Caco-2 (cell line): ENCODE data around the gene PPME1. TPM values are rescaled to one million over a fixed set of nuclear protein-coding genes. Genes with fewer than 3 reads are reported as not detected.

ENCODE experiments used
- BruUV-seq: library from RNA; stranded (reverse); fragments of 400-500 nt; replicated peaks from 2 replicates; lab custom pipeline; 2021; lab: Mats Ljungman, UMichigan
- CTCF ChIA-PET: fragments of 300-600 bp; sonication (Branson Sonifier 250); formaldehyde crosslinking; loops from one replicate; lab custom pipeline; 2022; ENCODE audit warnings: antibody characterized with exemption; lab: Charles Lee
- POLR2A ChIA-PET: fragments of 300-600 bp; sonication (Branson Sonifier 250); formaldehyde crosslinking; loops from one replicate; lab custom pipeline; 2022; ENCODE audit warnings: antibody characterized with exemption; lab: Charles Lee
- DNase-seq, 2 experiments: peaks; one replicate each; pipeline versions ENCODE4 v3.0.0 to v3.0.0-alpha.2; 2020 to 2022
- H3K27me3 ChIP-seq: replicated peaks from 2 replicates; pipeline ENCODE4 v1.6.0; 2011; ENCODE audit warnings: low read length; ENCODE audit not compliant: control insufficient read depth, insufficient read depth
- H3K36me3 ChIP-seq: 2 replicates; pipeline ENCODE4 v1.5.1; 2011; ENCODE audit warnings: low read length; ENCODE audit not compliant: control insufficient read depth, insufficient read depth
- H3K4me1 ChIP-seq: fragments of 250-450 bp; sonication (Bioruptor Pico); 2 replicates; pipeline ENCODE4 v1.5.1; 2020; ENCODE audit warnings: mild to moderate bottlenecking
- H3K4me3 ChIP-seq: 2 replicates; pipeline ENCODE4 v1.5.1; 2011; ENCODE audit warnings: low read depth, mild to moderate bottlenecking, control low read depth, low read length
- H3K9me3 ChIP-seq: fragments of 250-450 bp; sonication (Bioruptor Pico); 2 replicates; pipeline ENCODE4 v1.5.1; 2020; ENCODE audit warnings: mild to moderate bottlenecking, moderate library complexity
- H3K27ac Mint-ChIP-seq: one replicate; pipeline ENCODE4 v1.8.0; 2022; ENCODE audit warnings: mixed read lengths; ENCODE audit not compliant: unreplicated experiment
- H3K27me3 Mint-ChIP-seq: one replicate; pipeline ENCODE4 v1.8.0; 2022; ENCODE audit warnings: mixed read lengths; ENCODE audit not compliant: insufficient read depth, unreplicated experiment
- H3K36me3 Mint-ChIP-seq: one replicate; pipeline ENCODE4 v1.8.0; 2022; ENCODE audit warnings: mild to moderate bottlenecking, mixed read lengths; ENCODE audit not compliant: insufficient read depth, unreplicated experiment
- H3K4me1 Mint-ChIP-seq: one replicate; pipeline ENCODE4 v1.8.0; 2022; ENCODE audit warnings: low read depth, mixed read lengths; ENCODE audit not compliant: unreplicated experiment
- H3K4me3 Mint-ChIP-seq: one replicate; pipeline ENCODE4 v1.8.0; 2022; ENCODE audit warnings: mild to moderate bottlenecking, moderate library complexity, mixed read lengths; ENCODE audit not compliant: unreplicated experiment
- H3K9me3 Mint-ChIP-seq: one replicate; pipeline ENCODE4 v1.8.0; 2022; ENCODE audit warnings: mixed read lengths; ENCODE audit not compliant: unreplicated experiment
- intact Hi-C: fragments of 100-400 bp; cut with micrococcal nuclease; formaldehyde crosslinking; loops from one replicate; pipeline ENCODE4 v1.10.0; 2022; ENCODE audit not compliant: unreplicated experiment
- total RNA-seq: library from RNA; stranded (reverse); gene quantifications from 2 replicates; pipeline ENCODE4 v1.2.3, GENCODE V29; 2022
- TF ChIP-seq, protein P1 (sequence below), 2 experiments: fragments of 200-600 bp in 1 of 2; IDR thresholded peaks; 1 replicate in 1 of 2; 2 replicates in 1 of 2; pipeline versions ENCODE4 v1.5.1 to v1.8.0; 2011 to 2022; ENCODE audit warnings: antibody characterized with exemption in 1 of 2, control low read depth in 1 of 2, inconsistent platforms in 1 of 2, low read depth in 1 of 2, low read length in 1 of 2, mild to moderate bottlenecking in 1 of 2, moderate library complexity in 1 of 2; ENCODE audit not compliant: insufficient read depth in 1 of 2, severe bottlenecking in 1 of 2, unreplicated experiment in 1 of 2

PPME1 gene
- total RNA-seq, 1 experiment from 2014 or later = 109 TPM

DNA sequence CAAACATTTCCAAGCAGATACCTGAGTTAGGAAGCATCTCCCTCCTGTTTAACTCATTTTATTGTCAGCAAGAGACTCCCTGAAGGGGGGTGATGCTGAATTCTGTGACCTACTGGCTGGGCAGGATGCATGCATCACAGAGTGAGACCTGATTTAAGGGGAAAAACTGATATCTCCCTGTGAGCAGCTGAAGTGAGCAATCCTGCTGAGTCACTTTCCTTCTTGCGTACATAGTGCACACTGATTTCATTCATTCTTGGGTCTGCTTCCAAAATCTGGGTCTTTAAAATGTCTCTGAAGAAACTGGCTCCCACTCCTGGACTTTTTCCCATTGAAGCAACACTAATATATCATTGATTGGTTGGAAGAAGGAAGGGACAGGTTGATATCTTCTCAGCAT, 117.1 kb downstream of the PPME1 start:
- TF ChIP-seq, protein P1, sequence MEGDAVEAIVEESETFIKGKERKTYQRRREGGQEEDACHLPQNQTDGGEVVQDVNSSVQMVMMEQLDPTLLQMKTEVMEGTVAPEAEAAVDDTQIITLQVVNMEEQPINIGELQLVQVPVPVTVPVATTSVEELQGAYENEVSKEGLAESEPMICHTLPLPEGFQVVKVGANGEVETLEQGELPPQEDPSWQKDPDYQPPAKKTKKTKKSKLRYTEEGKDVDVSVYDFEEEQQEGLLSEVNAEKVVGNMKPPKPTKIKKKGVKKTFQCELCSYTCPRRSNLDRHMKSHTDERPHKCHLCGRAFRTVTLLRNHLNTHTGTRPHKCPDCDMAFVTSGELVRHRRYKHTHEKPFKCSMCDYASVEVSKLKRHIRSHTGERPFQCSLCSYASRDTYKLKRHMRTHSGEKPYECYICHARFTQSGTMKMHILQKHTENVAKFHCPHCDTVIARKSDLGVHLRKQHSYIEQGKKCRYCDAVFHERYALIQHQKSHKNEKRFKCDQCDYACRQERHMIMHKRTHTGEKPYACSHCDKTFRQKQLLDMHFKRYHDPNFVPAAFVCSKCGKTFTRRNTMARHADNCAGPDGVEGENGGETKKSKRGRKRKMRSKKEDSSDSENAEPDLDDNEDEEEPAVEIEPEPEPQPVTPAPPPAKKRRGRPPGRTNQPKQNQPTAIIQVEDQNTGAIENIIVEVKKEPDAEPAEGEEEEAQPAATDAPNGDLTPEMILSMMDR (IDR thresholded peaks at IDR 0.05; ENCODE audit: insufficient read depth in 1 of 2, low read depth in 1 of 2, low read length in 1 of 2, severe bottlenecking in 1 of 2, unreplicated experiment in 1 of 2) = no peak
- Mint-ChIP-seq H3K4me3 (no peak overlapping the region), H3K36me3 (no peaks in the 10 kb centered on the region), H3K9me3 (no peaks in the 10 kb centered on the region), H3K27ac (no peak overlapping the region), H3K4me1 (no peaks in the 10 kb centered on the region), H3K27me3 (peaks cover 8% of the 10 kb centered on the region)
- ChIA-PET POLR2A (no interaction called here), CTCF (interaction anchor here (0.7 kb wide), 1 partner anchor 92 kb away, joined by 4 read pairs; no protein-coding TSS in a partner anchor)
- H3K4me3 ChIP-seq = no peak overlapping the region
- H3K9me3 ChIP-seq = 0 out of 2 replicates have a peak, but pooled peaks cover 2% of the 10 kb centered on the region
- H3K36me3 ChIP-seq = no peaks in the 10 kb centered on the region
- no peak for DNase-seq
- no peaks in the 10 kb centered on the region for H3K4me1 ChIP-seq
- intact Hi-C loops = no loop called here
- H3K27me3 ChIP-seq = no peaks in the 10 kb centered on the region
- BruUV-seq = no TSS peak

DNA sequence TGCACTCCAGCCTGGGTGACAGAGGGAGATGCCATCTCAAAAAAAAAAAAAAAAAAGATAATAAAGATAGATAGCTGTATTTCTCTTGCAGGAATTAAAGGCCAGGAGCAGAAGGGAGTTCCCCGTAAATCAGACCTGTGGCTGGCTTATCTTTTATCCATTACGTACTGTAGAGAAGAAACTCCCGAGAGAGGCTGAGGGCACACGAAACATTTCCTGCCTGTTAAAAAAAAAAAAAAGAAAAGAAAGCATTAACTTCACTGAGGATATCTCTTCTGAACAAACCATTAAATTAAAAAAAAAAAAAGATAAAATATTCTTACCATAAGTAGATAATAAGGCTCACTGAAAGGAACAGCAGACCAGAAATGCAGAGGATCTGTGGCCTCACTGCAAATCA, 117.8 kb downstream of the PPME1 start:
- no peaks in the 10 kb centered on the region for H3K36me3 ChIP-seq
- no peaks in the 10 kb centered on the region for H3K27me3 ChIP-seq
- H3K27me3 Mint-ChIP-seq = peaks cover 9% of the 10 kb centered on the region
- ChIA-PET POLR2A (no interaction called here), CTCF (interaction anchor here (0.7 kb wide), 1 partner anchor 91 kb away, joined by 4 read pairs; no protein-coding TSS in a partner anchor)
- no peaks in the 10 kb centered on the region for H3K4me1 ChIP-seq
- no peak overlapping the region for H3K4me3 ChIP-seq
- H3K9me3 Mint-ChIP-seq = peaks cover 4% of the 10 kb centered on the region
- H3K27ac Mint-ChIP-seq = no peak overlapping the region
- intact Hi-C loops = no loop called here
- no peaks in the 10 kb centered on the region for H3K36me3 Mint-ChIP-seq
- no peak for DNase-seq
- BruUV-seq = no TSS peak
- TF ChIP-seq, protein P1 (IDR thresholded peaks at IDR 0.05; ENCODE audit: insufficient read depth in 1 of 2, low read depth in 1 of 2, low read length in 1 of 2, severe bottlenecking in 1 of 2, unreplicated experiment in 1 of 2) = no peak
- no peak overlapping the region for H3K4me3 Mint-ChIP-seq
- no peaks in the 10 kb centered on the region for H3K4me1 Mint-ChIP-seq
- 0 out of 2 replicates have a peak, but pooled peaks cover 2% of the 10 kb centered on the region for H3K9me3 ChIP-seq

DNA sequence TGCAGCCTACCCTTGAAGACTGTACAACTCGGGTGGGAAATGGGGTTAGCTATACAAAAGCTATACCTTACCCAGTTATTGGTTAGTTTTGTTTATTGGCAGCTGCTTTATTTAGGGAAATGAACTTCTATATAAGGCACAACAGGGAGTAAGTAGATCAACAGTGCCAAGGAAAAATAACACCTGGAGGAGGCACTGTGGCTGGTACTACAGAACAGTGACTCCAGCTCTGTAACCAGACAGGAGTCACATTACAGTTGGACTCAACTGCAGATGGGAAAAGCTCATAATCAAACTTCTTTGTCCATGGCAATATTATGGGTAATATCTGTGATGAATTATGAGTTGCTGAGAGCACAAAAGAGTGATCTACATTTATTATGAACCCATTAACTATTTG, 126.4 kb downstream of the PPME1 start:
- no peak for DNase-seq
- no peaks in the 10 kb centered on the region for H3K36me3 Mint-ChIP-seq
- TF ChIP-seq, protein P1 (IDR thresholded peaks at IDR 0.05; ENCODE audit: insufficient read depth in 1 of 2, low read depth in 1 of 2, low read length in 1 of 2, severe bottlenecking in 1 of 2, unreplicated experiment in 1 of 2) = no peak
- Histone ChIP-seq H3K4me3 (no peak overlapping the region), H3K9me3 (no peaks in the 10 kb centered on the region), H3K27me3 (no peaks in the 10 kb centered on the region), H3K36me3 (no peaks in the 10 kb centered on the region), H3K4me1 (no peaks in the 10 kb centered on the region)
- H3K9me3 Mint-ChIP-seq = peaks cover 10% of the 10 kb centered on the region
- intact Hi-C loops = no loop called here
- H3K27ac Mint-ChIP-seq = no peak overlapping the region
- POLR2A ChIA-PET = no interaction called here
- no peaks in the 10 kb centered on the region for H3K4me1 Mint-ChIP-seq
- no TSS peak for BruUV-seq
- peaks cover 14% of the 10 kb centered on the region for H3K27me3 Mint-ChIP-seq
- no peak overlapping the region for H3K4me3 Mint-ChIP-seq
- CTCF ChIA-PET = no interaction called here
